ENCODE data around the gene PRRG4.
A peak's percentile ranks its signal among the peaks of the same experiment; 100 is the strongest.

Gene PRRG4

DNA sequence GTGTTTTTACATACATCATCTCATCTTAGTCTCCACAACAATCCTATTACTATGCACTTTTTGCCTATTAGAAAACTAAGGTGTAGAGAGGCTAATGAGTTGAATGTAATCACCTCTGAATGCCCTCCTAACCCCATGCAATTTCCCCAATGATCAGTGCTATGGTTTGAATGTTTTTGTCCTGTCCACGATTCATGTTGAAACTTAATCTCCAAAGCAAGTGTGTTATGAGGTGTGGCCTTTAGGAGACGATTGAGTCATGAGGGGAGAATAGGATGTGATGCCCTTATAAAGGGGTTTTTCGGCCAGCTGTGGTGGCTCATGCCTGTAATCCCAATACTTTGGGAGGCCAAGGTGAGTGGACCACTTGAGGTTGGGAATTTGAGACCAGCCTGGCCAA lies 33.3 kb upstream of the PRRG4 start:
- Histone ChIP-seq H3K9me3 (ENCODE audit: severe bottlenecking) (no peaks in the 10 kb centered on the region), H3K36me3 (ENCODE audit: low read depth) (no peaks in the 10 kb centered on the region), H3K4me1 (ENCODE audit: insufficient read depth, poor library complexity, severe bottlenecking) (no peaks in the 10 kb centered on the region), H3K4me3 (ENCODE audit: severe bottlenecking) (no peak overlapping the region), H3K27me3 (ENCODE audit: insufficient read depth, poor library complexity, severe bottlenecking) (no peaks in the 10 kb centered on the region), H3K27ac (ENCODE audit: poor library complexity, severe bottlenecking) (no peak overlapping the region)
- no peak for TF ChIP-seq CTCF (IDR thresholded peaks at IDR 0.05; ENCODE audit: poor library complexity, severe bottlenecking)
- ATAC-seq (ENCODE audit: low read depth) = no peak
- no peak for DNase-seq (ENCODE audit: low spot score)

DNA sequence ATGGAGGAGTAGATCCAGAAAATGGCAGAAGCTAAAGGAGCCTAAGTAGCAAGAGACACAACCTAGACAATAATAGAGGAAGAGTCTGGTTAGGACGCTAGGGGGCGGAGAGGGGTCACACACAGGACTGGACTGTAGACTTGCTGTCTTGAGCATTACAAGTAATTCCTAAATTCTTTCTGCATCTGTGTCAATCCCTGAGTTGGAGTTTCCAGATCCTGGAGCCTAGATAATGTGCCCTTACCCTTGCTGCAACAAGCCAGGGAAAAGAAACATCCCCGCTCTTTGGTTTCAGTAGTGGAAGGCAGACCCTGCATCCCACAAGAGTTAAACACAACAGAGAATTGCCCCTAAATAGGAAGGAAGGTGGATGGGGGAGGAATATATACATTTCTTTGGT lies 20.4 kb upstream of the PRRG4 start:
- ATAC-seq (ENCODE audit: low read depth) (peak; percentile 100), DNase-seq (ENCODE audit: low spot score) (peak; percentile 61)
- H3K27me3 ChIP-seq (ENCODE audit: insufficient read depth, poor library complexity, severe bottlenecking) = no peaks in the 10 kb centered on the region
- no peak overlapping the region for H3K4me3 ChIP-seq (ENCODE audit: severe bottlenecking)
- TF ChIP-seq CTCF (IDR thresholded peaks at IDR 0.05; ENCODE audit: poor library complexity, severe bottlenecking) = peak; percentile 91
- H3K27ac ChIP-seq (ENCODE audit: poor library complexity, severe bottlenecking) = no peak overlapping the region
- H3K36me3 ChIP-seq (ENCODE audit: low read depth) = no peaks in the 10 kb centered on the region
- H3K9me3 ChIP-seq (ENCODE audit: severe bottlenecking) = no peaks in the 10 kb centered on the region
- no peaks in the 10 kb centered on the region for H3K4me1 ChIP-seq (ENCODE audit: insufficient read depth, poor library complexity, severe bottlenecking)

DNA sequence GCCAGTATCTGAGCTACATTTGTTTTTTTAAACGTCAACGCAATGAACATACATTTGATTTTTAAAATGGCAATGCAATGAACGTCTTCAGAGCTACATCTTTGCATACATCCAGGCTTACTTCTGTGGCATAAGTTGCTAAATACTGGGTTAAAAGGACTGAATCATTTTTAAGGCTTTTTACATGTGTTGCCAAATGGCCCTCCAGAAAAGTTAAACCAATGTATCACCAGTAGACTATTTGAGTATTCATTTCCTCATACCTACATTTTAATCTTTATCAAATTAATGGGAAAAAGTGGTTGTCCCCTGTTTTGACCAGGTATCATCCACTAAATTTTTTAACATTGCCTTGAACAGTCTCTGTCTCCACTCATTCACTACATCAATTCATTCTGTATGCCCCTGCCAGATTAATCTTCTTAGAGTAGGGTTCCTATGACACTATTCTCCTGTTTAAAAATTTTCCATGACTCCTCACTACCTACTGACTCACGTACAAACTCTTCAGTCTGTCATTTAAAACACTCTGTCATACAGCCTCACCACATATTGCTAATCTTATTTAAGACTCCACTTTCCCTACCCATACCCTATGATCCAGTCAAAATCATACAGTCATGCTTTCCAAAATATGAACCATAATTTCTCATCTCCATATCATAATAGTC lies 12.4 kb upstream of the PRRG4 start:
- H3K27ac ChIP-seq (ENCODE audit: poor library complexity, severe bottlenecking) = no peak overlapping the region
- no peaks in the 10 kb centered on the region for H3K27me3 ChIP-seq (ENCODE audit: insufficient read depth, poor library complexity, severe bottlenecking)

GRCh38 chr11:32817852-32818183 lies 11.9 kb upstream of the PRRG4 start:
- H3K27ac ChIP-seq (ENCODE audit: poor library complexity, severe bottlenecking) = no peak overlapping the region

More for the DNA sequence above, 12.4 kb upstream of the PRRG4 start:
- Histone ChIP-seq H3K9me3 (ENCODE audit: severe bottlenecking) (no peaks in the 10 kb centered on the region), H3K36me3 (ENCODE audit: low read depth) (no peaks in the 10 kb centered on the region), H3K4me3 (ENCODE audit: severe bottlenecking) (no peak overlapping the region), H3K4me1 (ENCODE audit: insufficient read depth, poor library complexity, severe bottlenecking) (peaks cover 22% of the 10 kb centered on the region)
- TF ChIP-seq CTCF (IDR thresholded peaks at IDR 0.05; ENCODE audit: poor library complexity, severe bottlenecking) = no peak
- peak; percentile 52; the same call in 2 of the 3 replicates for ATAC-seq (ENCODE audit: low read depth)
- no peak for DNase-seq (ENCODE audit: low spot score)

More at GRCh38 chr11:32817852-32818183, 11.9 kb upstream of the PRRG4 start:
- no peak for ATAC-seq (ENCODE audit: low read depth)
- no peak for DNase-seq (ENCODE audit: low spot score)
- no peak for TF ChIP-seq CTCF (IDR thresholded peaks at IDR 0.05; ENCODE audit: poor library complexity, severe bottlenecking)
- no peak overlapping the region for H3K4me3 ChIP-seq (ENCODE audit: severe bottlenecking)
- no peaks in the 10 kb centered on the region for H3K9me3 ChIP-seq (ENCODE audit: severe bottlenecking)
- H3K36me3 ChIP-seq (ENCODE audit: low read depth) = no peaks in the 10 kb centered on the region
- no peaks in the 10 kb centered on the region for H3K27me3 ChIP-seq (ENCODE audit: insufficient read depth, poor library complexity, severe bottlenecking)
- peaks cover 22% of the 10 kb centered on the region for H3K4me1 ChIP-seq (ENCODE audit: insufficient read depth, poor library complexity, severe bottlenecking)
